B cell (primary cell): Measurements from ENCODE around the gene MYL6B.

Source experiments
- EZH2 ChIP-seq: IDR thresholded peaks from 2 replicates; pipeline ENCODE4 v1.6.1; 2012; ENCODE audit warnings: borderline replicate concordance, low read depth, mild to moderate bottlenecking, moderate library complexity, low read length; ENCODE audit not compliant: insufficient read depth, poor library complexity, severe bottlenecking
- TF ChIP-seq, protein P1 (sequence below): fragments of 200-600 bp; IDR thresholded peaks from one replicate; pipeline ENCODE4 v1.8.0; 2022; ENCODE audit warnings: antibody characterized with exemption, mild to moderate bottlenecking

DNA sequence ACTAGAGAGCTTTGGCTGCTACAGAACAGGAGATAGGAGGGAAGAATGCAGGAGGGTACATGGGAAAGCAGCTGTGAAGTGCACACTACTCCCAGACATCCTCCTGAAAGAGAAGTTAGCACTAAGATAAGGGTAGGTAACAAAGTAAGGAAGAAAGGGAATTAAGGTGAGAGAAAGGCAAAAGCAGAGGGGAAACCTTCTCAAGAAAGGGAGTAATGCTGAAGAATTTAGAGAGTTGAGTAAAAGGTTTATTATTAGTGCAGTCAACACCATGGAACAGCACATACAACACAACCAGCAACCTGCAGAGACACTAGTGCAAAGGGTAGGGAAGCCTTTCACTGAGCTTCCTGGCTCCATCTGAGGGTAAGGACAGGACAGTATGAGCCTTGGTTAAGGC, 51.9 kb downstream of the MYL6B start:
- TF ChIP-seq, protein P1, sequence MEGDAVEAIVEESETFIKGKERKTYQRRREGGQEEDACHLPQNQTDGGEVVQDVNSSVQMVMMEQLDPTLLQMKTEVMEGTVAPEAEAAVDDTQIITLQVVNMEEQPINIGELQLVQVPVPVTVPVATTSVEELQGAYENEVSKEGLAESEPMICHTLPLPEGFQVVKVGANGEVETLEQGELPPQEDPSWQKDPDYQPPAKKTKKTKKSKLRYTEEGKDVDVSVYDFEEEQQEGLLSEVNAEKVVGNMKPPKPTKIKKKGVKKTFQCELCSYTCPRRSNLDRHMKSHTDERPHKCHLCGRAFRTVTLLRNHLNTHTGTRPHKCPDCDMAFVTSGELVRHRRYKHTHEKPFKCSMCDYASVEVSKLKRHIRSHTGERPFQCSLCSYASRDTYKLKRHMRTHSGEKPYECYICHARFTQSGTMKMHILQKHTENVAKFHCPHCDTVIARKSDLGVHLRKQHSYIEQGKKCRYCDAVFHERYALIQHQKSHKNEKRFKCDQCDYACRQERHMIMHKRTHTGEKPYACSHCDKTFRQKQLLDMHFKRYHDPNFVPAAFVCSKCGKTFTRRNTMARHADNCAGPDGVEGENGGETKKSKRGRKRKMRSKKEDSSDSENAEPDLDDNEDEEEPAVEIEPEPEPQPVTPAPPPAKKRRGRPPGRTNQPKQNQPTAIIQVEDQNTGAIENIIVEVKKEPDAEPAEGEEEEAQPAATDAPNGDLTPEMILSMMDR: no peak
- no peak for TF ChIP-seq EZH2
